Liver (tissue), 9 donors: ENCODE measurements around the gene SLC49A3. TPM values are rescaled to one million over a fixed set of nuclear protein-coding genes. Genes with fewer than 3 reads are reported as not detected.
"Not testable (repeated sequence)": the region's sequence is repeated elsewhere in the genome, so short reads cannot be mapped to it uniquely, and the experiment has no call there.

Experiments used
- DNase-seq: peaks from one replicate; pipeline ENCODE4 v3.0.0-alpha.2; 2017; ENCODE audit warnings: low spot score
- H3K27ac ChIP-seq, 2 donors: one replicate each; pipeline ENCODE4 v1.7.0; 2013; ENCODE audit warnings: inconsistent platforms in 2 of 2, low read length in 2 of 2, control low read depth in 1 of 2, low read depth in 1 of 2, mild to moderate bottlenecking in 1 of 2
- H3K27me3 ChIP-seq, 4 donors: one replicate each; pipeline versions ENCODE4 v1.6.1 to v1.7.0; 2013; ENCODE audit warnings: low read length in 3 of 4, inconsistent platforms in 1 of 4, mild to moderate bottlenecking in 1 of 4, moderate library complexity in 1 of 4; ENCODE audit not compliant: control insufficient read depth in 4 of 4, insufficient read depth in 4 of 4
- H3K36me3 ChIP-seq, 4 donors: one replicate each; pipeline versions ENCODE4 v1.6.1 to v1.7.0; 2013; ENCODE audit warnings: low read length in 3 of 4, mild to moderate bottlenecking in 3 of 4, low read depth in 1 of 4, moderate library complexity in 1 of 4; ENCODE audit not compliant: control insufficient read depth in 4 of 4, insufficient read depth in 3 of 4
- H3K4me1 ChIP-seq, 4 donors: one replicate each; pipeline versions ENCODE4 v1.6.1 to v1.7.0; 2013; ENCODE audit warnings: low read length in 3 of 4, mild to moderate bottlenecking in 3 of 4, moderate library complexity in 1 of 4; ENCODE audit not compliant: control insufficient read depth in 4 of 4, insufficient read depth in 4 of 4
- H3K4me3 ChIP-seq, 3 donors: one replicate each; pipeline versions ENCODE4 v1.6.1 to v1.7.0; 2013; ENCODE audit warnings: low read length in 3 of 3, control low read depth in 1 of 3, low read depth in 1 of 3, mild to moderate bottlenecking in 1 of 3
- H3K9ac ChIP-seq, 2 donors: one replicate each; pipeline ENCODE4 v1.7.0; 2013; ENCODE audit warnings: low read length in 2 of 2, mild to moderate bottlenecking in 2 of 2, moderate library complexity in 2 of 2, control low read depth in 1 of 2, low read depth in 1 of 2
- H3K9me3 ChIP-seq, 4 donors: one replicate each; pipeline versions ENCODE4 v1.6.1 to v1.7.0; 2013; ENCODE audit warnings: low read length in 3 of 4; ENCODE audit not compliant: control insufficient read depth in 4 of 4
- ATF3 ChIP-seq: IDR thresholded peaks from 2 replicates; pipeline ENCODE4 v1.6.1; 2016; ENCODE audit warnings: antibody characterized with exemption
- CTCF ChIP-seq: fragments of 150-350 bp; IDR thresholded peaks from 2 replicates; pipeline ENCODE4 v1.5.1; 2017; ENCODE audit warnings: improper control_type of control experiment, low read depth, low read length; ENCODE audit not compliant: missing input control
- EGR1 ChIP-seq, 2 donors: IDR thresholded peaks; 2 replicates each; pipeline ENCODE4 v1.6.1; 2016 to 2018; ENCODE audit warnings: antibody characterized with exemption in 2 of 2, low read depth in 2 of 2
- FOXA1 ChIP-seq: IDR thresholded peaks from 2 replicates; pipeline ENCODE4 v1.6.1; 2016; ENCODE audit warnings: antibody characterized with exemption
- FOXA2 ChIP-seq: IDR thresholded peaks from 2 replicates; pipeline ENCODE4 v1.6.1; 2016; ENCODE audit warnings: antibody characterized with exemption
- GABPA ChIP-seq, 2 donors: IDR thresholded peaks in 1 of 2; conservative IDR thresholded peaks in 1 of 2; 2 replicates each; pipeline ENCODE4 v1.6.1; 2016; ENCODE audit warnings: antibody characterized with exemption in 2 of 2, mild to moderate bottlenecking in 1 of 2, moderate library complexity in 1 of 2
- HNF4A ChIP-seq, 2 donors: conservative IDR thresholded peaks; 2 replicates each; pipeline ENCODE4 v1.6.1; 2016; ENCODE audit warnings: antibody characterized with exemption in 2 of 2, mild to moderate bottlenecking in 2 of 2
- JUND ChIP-seq, 2 donors: IDR thresholded peaks; 2 replicates each; pipeline ENCODE4 v1.6.1; 2016; ENCODE audit warnings: antibody characterized with exemption in 2 of 2
- MAX ChIP-seq: IDR thresholded peaks from 2 replicates; pipeline ENCODE4 v1.6.1; 2016; ENCODE audit warnings: antibody characterized with exemption
- NR2F2 ChIP-seq: IDR thresholded peaks from 2 replicates; pipeline ENCODE4 v1.6.1; 2016; ENCODE audit warnings: antibody characterized with exemption
- RAD21 ChIP-seq, 2 donors: IDR thresholded peaks; 2 replicates each; pipeline ENCODE4 v1.6.1; 2016; ENCODE audit warnings: antibody characterized with exemption in 2 of 2, mild to moderate bottlenecking in 2 of 2
- REST ChIP-seq: IDR thresholded peaks from 2 replicates; pipeline ENCODE4 v1.6.1; 2016; ENCODE audit warnings: antibody characterized with exemption, mild to moderate bottlenecking
- SP1 ChIP-seq: IDR thresholded peaks from 2 replicates; pipeline ENCODE4 v1.6.1; 2018; ENCODE audit warnings: antibody characterized with exemption, mild to moderate bottlenecking
- TAF1 ChIP-seq: conservative IDR thresholded peaks from 2 replicates; pipeline ENCODE4 v1.6.1; 2016; ENCODE audit warnings: antibody characterized with exemption, mild to moderate bottlenecking
- YY1 ChIP-seq: IDR thresholded peaks from 2 replicates; pipeline ENCODE4 v1.6.1; 2016; ENCODE audit warnings: antibody characterized with exemption, mild to moderate bottlenecking
- ZBTB33 ChIP-seq: IDR thresholded peaks from 2 replicates; pipeline ENCODE4 v1.6.1; 2016; ENCODE audit warnings: antibody characterized with exemption
- WGBS: extraction: QIAGEN DNeasy Blood & Tissue Kit; methylation state at CpG from one replicate; pipeline ENCODE4 v1.1.7; 2013; 5-methylcytosine and 5-hydroxymethylcytosine counted together
- polyA plus RNA-seq, 2 donors: library from polyadenylated mRNA; stranded (reverse) in 1 of 2; unstranded in 1 of 2; fragments of 200-250 nt in 1 of 2; fragments of >200 nt in 1 of 2; fragmentation: Nextera tagmentation in 1 of 2; extraction: Ambion mirVana in 1 of 2; gene quantifications; one replicate each; pipeline versions ENCODE4 v1.2.1 to v1.2.3, GENCODE V29; 2013 to 2015
- total RNA-seq, 2 donors: library from RNA; depleted of rRNA; stranded (reverse); fragments of >200 nt; gene quantifications; one replicate each; pipeline ENCODE4 v1.2.3, GENCODE V29; 2014
- donor health status: healthy.
- donor health status: healthy.
- donor health status: healthy.
- donor health status: healthy.
- donor health status: healthy.

SLC49A3 gene
- total and polyA plus RNA-seq, 4 donors = 0.40 to 3.6 (median 2.0) TPM

- H3K27me3 ChIP-seq = peaks cover 0 to 4% (median 0%) of the 10 kb centered on the region in 4 donors
- H3K9ac ChIP-seq = no peak overlapping the region
- 82% methylated on average over 22 of the region's 22 CpGs for WGBS
- TF ChIP-seq REST (no peak), MAX (no peak), ZBTB33 (no peak), NR2F2 (no peak), EGR1 (IDR thresholded peaks at IDR 0.05; ENCODE audit: low read depth in 2 of 2) (no peak), ATF3 (no peak), GABPA (IDR thresholded peaks at IDR 0.05 in 1 of 2, conservative IDR thresholded peaks at IDR 0.05 in 1 of 2) (no peak), RAD21 (IDR thresholded peaks at IDR 0.05) (no peak), TAF1 (no peak), YY1 (no peak), FOXA1 (no peak), JUND (IDR thresholded peaks at IDR 0.05) (no peak), FOXA2 (no peak), CTCF (no peak), SP1 (no peak), HNF4A (conservative IDR thresholded peaks at IDR 0.05) (no peak)
- H3K4me1 ChIP-seq = no peaks in the 10 kb centered on the region
- no peaks in the 10 kb centered on the region for H3K36me3 ChIP-seq
- H3K27ac ChIP-seq = no peak overlapping the region
- peaks cover 0 to 4% (median 0%) of the 10 kb centered on the region in 4 donors for H3K9me3 ChIP-seq
- no peak for DNase-seq
- no peak overlapping the region for H3K4me3 ChIP-seq
These were observed 52.9 kb downstream of the SLC49A3 start for GRCh38 chr4:635851-636627.

- H3K27me3 ChIP-seq, H3K4me3 ChIP-seq, H3K9me3 ChIP-seq, H3K27ac ChIP-seq, H3K36me3 ChIP-seq, H3K4me1 ChIP-seq, DNase-seq, H3K9ac ChIP-seq: not testable (repeated sequence)
- WGBS = 90% methylated on average over 46 of the region's 46 CpGs
These were observed 53.7 kb downstream of the SLC49A3 start for GRCh38 chr4:635066-635835.
